ENCODE measurements around the gene GPRC5D. TPM values are rescaled to one million over a fixed set of nuclear protein-coding genes. Genes with fewer than 3 reads are reported as not detected.

Gene GPRC5D
- total RNA-seq, result not detected in 2 replicates

GRCh38 chr12:12952036-12952435 lies at the start of gene GPRC5D:
GPRC5D (minus strand) TSS chr12:12952170; CDS start chr12:12950384, 1,786 bp downstream.

GRCh38 chr12:12999959-13000615 lies 48.1 kb upstream of the GPRC5D start, which contains the start of gene HEBP1:
HEBP1 (minus strand) TSS chr12:13000265; CDS start chr12:13000114, 151 bp downstream.

GRCh38 chr12:12891080-12891880 lies 60.7 kb downstream of the GPRC5D start, which contains the start of gene GPRC5A:
GPRC5A (plus strand) TSS chr12:12891562; CDS start chr12:12908250, 16,688 bp downstream.

Other genes starting within 250 kb of the GPRC5D start
- gene CDKN1B, start 234.8 kb downstream of the GPRC5D start, total RNA-seq, result 122 and 143 TPM in 2 replicates
- 80.7 and 97.2 TPM in 2 replicates for gene APOLD1, start 166.5 kb downstream of the GPRC5D start, total RNA-seq
- gene DDX47, start 138.8 kb downstream of the GPRC5D start, total RNA-seq, result 42.8 and 53.1 TPM in 2 replicates
- 0.60 and 1.4 TPM in 2 replicates for gene GPRC5A, start 60.6 kb downstream of the GPRC5D start, total RNA-seq
- 29.0 and 34.5 TPM in 2 replicates for gene HEBP1, start 48.1 kb upstream of the GPRC5D start, total RNA-seq
- gene FAM234B, start 92.2 kb upstream of the GPRC5D start, total RNA-seq, result 11.4 and 11.5 TPM in 2 replicates
- not detected in 2 replicates for gene GSG1, start 151.5 kb upstream of the GPRC5D start, total RNA-seq
- gene EMP1, start 244.6 kb upstream of the GPRC5D start, total RNA-seq, result 121 and 125 TPM in 2 replicates